GM12891 (cell line): ENCODE data around the gene GNS.
"Not testable (repeated sequence)": the region's sequence is repeated elsewhere in the genome, so short reads cannot be mapped to it uniquely, and the experiment has no call there.

ENCODE experiments used
- DNase-seq: peaks from one replicate; pipeline ENCODE4 v3.0.0; 2011; ENCODE audit warnings: low spot score; ENCODE audit not compliant: insufficient read length
- FAIRE-seq: peaks from 2 replicates; lab custom pipeline; 2011; peaks lifted over from hg19 to GRCh38; lab: Jason Lieb, UNC
- PAX5 ChIP-seq: IDR thresholded peaks from 2 replicates; pipeline ENCODE4 v1.6.1; 2011; ENCODE audit warnings: low read length, moderate library complexity, mild to moderate bottlenecking; ENCODE audit not compliant: insufficient read depth, severe bottlenecking
- POLR2A ChIP-seq: IDR thresholded peaks from 2 replicates; pipeline ENCODE4 v1.6.1; 2011; ENCODE audit warnings: low read depth, low read length, control low read depth
- POLR2AphosphoS5 ChIP-seq: IDR thresholded peaks from 2 replicates; pipeline ENCODE4 v1.6.1; 2011; ENCODE audit warnings: low read depth, low read length, control low read depth
- POU2F2 ChIP-seq: IDR thresholded peaks from 2 replicates; pipeline ENCODE4 v1.6.1; 2011; ENCODE audit warnings: low read depth, mild to moderate bottlenecking, control low read depth, low read length, moderate library complexity
- SPI1 ChIP-seq: IDR thresholded peaks from 2 replicates; pipeline ENCODE4 v1.6.1; 2011; ENCODE audit warnings: low read depth, low read length, control low read depth
- TAF1 ChIP-seq: IDR thresholded peaks from 2 replicates; pipeline ENCODE4 v1.6.1; 2011; ENCODE audit warnings: low read depth, low read length, control low read depth

GNS gene

GRCh38 chr12:64691795-64692583, 67.2 kb downstream of the GNS start:
- DNase-seq (no peak), FAIRE-seq (no peak)
- no peak for TF ChIP-seq PAX5
- no peak for TF ChIP-seq POLR2A
- no peak for TF ChIP-seq SPI1
- no peak for TF ChIP-seq POU2F2
- TF ChIP-seq POLR2AphosphoS5, result no peak
- TF ChIP-seq TAF1, result no peak

GRCh38 chr12:64691227-64691794, 67.9 kb downstream of the GNS start:
- FAIRE-seq, result no peak
- TF ChIP-seq TAF1, result no peak
- no peak for TF ChIP-seq POU2F2
- no peak for TF ChIP-seq SPI1
- no peak for TF ChIP-seq POLR2A
- no peak for TF ChIP-seq PAX5
- no peak for TF ChIP-seq POLR2AphosphoS5
- no peak for DNase-seq

- not testable (repeated sequence) for FAIRE-seq, DNase-seq
These were observed 69.0 kb downstream of the GNS start for GRCh38 chr12:64690236-64690635.

- no peak for TF ChIP-seq POLR2A
- no peak for TF ChIP-seq POLR2AphosphoS5
- no peak for TF ChIP-seq POU2F2
- no peak for TF ChIP-seq SPI1
- TF ChIP-seq TAF1, result no peak
- no peak for TF ChIP-seq PAX5
- FAIRE-seq (no peak), DNase-seq (no peak)
These were observed 70.5 kb downstream of the GNS start for GRCh38 chr12:64688715-64689114.

- DNase-seq (no peak), FAIRE-seq (no peak)
- TF ChIP-seq SPI1 (no peak), PAX5 (no peak), POLR2A (no peak), TAF1 (no peak), POU2F2 (no peak), POLR2AphosphoS5 (no peak)
These were observed 71.0 kb downstream of the GNS start for GRCh38 chr12:64688219-64688618.

- no peak for FAIRE-seq
- TF ChIP-seq PAX5 (no peak), TAF1 (no peak), POU2F2 (no peak), SPI1 (no peak), POLR2A (no peak), POLR2AphosphoS5 (no peak)
- DNase-seq, result no peak
These were observed 71.4 kb downstream of the GNS start for GRCh38 chr12:64687816-64688215.

- FAIRE-seq (no peak), DNase-seq (no peak)
- no peak for TF ChIP-seq PAX5
- no peak for TF ChIP-seq TAF1
- TF ChIP-seq POU2F2, result no peak
- TF ChIP-seq POLR2A, result no peak
- no peak for TF ChIP-seq POLR2AphosphoS5
- TF ChIP-seq SPI1, result no peak
These were observed 73.6 kb downstream of the GNS start for GRCh38 chr12:64685605-64686004.

GRCh38 chr12:64685050-64685449, 74.2 kb downstream of the GNS start:
- no peak for TF ChIP-seq TAF1
- TF ChIP-seq SPI1, result no peak
- TF ChIP-seq PAX5, result no peak
- no peak for TF ChIP-seq POLR2A
- no peak for TF ChIP-seq POU2F2
- no peak for TF ChIP-seq POLR2AphosphoS5
- no peak for FAIRE-seq
- DNase-seq, result no peak

GRCh38 chr12:64683816-64684543, 75.2 kb downstream of the GNS start:
- TF ChIP-seq PAX5, result no peak
- no peak for DNase-seq
- no peak for FAIRE-seq
